NCI-H524 treated with DMSO at 0.1 percent for 48 hours (cell line): ENCODE measurements around the gene GALNT6.
A peak's percentile ranks its signal among the peaks of the same experiment; 100 is the strongest.

ENCODE experiments used
- DNase-seq: peaks from one replicate; lab custom pipeline; 2025; lab: John Stamatoyannopoulos, UW

GALNT6 gene

DNA sequence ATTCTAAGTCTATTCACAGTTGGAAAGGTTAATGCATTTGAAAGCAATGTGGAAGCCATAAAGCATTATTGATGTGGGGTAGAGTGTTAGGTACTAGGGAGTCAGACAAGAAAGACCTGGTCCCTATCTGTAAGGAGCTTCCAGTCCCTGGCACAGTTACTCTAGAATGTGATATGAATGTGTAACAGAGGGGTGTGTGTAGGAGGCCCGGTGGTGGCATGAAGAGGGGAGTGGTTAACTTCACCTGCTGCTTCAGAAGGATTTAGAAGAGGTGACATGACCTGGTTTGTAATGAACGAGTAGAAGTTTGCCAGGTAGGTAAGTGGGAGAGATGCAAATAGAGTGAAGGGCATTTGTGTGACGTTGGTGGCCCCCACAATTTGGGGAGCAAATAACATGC lies 15.1 kb upstream of the GALNT6 start:
- no peak for DNase-seq

DNA sequence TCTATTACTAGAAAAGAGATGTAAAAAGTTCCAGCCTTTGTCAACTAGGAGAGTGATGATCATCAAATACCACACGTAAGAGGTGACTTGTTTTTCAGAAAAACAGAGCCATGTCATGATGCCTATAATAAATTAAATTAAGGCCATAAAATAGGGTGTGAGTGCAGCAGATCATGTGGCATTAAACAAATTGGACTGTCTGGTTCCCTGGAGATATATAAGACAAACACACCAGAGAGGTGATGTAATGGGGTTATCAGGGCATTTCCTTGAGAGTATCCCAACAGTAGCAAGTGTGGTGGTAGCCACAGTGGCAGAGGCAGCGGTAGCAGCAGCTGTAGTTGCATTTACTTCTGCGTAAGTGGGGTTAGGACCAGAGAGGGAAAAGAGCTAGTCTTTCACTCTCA lies 14.6 kb upstream of the GALNT6 start:
- DNase-seq: no peak

- no peak for DNase-seq
Observed at GRCh38 chr12:51404627-51405026, 13.4 kb upstream of the GALNT6 start.

- no peak for DNase-seq
Observed at GRCh38 chr12:51403681-51404136, 12.5 kb upstream of the GALNT6 start.

DNA sequence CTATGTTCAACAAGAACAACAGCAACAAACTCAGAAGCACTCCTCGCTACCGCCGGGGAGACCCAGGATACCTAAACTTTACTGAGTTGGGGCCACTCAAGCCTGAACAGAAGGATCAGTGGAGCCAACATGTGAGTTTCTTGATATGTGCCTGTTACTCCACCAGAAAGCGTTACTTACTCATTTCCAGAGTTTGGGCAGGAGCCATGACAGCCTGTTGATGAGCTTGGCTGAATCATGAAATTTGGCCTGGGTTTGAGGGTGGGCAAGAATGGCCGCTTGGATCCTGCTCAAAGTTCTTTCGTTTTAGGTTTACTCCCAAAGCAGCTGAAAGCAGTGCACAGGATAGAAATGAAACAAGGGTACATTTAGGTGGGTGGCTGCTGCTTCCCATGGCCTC lies 12.0 kb upstream of the GALNT6 start:
- no peak for DNase-seq

GRCh38 chr12:51401900-51402299 lies 10.7 kb upstream of the GALNT6 start:
- no peak for DNase-seq

DNA sequence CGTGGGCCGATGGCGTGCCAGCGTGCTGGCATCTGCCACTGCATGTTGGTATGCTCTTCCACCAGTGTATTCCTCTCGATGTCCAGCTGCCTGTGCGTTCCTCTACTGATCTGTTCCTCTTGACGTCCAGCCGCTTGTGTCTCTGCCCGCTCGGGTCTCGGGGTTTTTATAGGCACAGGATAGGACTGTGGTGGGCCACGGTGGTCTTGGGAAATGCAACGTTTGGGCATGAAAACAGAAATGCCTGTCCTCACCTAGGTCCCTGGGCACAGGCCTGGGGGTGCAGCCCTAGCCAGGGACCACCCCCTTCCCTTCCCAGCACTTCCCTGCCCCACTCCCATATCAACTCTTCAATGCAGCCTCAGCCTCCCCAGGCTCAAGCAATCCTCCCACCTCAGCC lies 10.3 kb upstream of the GALNT6 start:
- no peak for DNase-seq

DNA sequence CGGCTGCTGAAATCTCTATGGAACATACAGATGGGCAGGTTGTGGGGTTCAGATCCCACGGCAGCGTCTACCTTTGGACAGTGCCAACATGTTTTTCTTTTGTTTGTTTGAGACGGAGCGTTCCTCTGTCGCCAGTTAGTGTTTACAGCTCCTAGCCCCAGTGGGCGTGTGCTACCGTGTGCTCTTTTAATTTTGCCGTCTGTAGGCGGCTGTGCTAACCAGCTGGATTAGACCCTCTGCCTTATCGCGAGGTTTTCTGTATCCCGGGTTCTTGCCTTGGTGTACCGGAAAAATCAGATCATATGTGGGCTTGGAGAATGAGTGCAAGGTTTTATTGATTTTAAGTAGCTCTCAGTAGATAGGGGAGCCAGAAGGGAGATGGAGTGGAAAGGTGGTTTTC lies 9.8 kb upstream of the GALNT6 start:
- no peak for DNase-seq

DNA sequence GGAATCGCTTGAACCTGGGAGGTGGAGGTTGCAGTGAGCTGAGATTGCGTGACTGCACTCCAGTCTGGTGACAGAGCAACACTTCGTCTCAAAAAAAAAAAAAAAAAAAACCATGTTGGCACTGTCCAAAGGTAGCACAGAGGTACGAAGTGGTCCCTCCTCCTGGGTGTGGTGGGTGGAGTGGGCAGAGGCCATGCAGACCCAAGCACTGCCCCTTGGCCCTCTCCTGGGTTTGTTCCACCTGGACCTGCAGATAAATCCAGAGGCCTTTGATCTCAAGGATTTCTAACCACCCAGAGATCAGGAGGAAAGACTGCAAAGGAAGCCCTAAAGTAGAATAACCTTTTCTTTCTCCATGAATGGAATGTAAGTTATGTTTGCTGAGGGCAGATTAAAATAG lies 8.7 kb upstream of the GALNT6 start:
- DNase-seq: no peak

DNA sequence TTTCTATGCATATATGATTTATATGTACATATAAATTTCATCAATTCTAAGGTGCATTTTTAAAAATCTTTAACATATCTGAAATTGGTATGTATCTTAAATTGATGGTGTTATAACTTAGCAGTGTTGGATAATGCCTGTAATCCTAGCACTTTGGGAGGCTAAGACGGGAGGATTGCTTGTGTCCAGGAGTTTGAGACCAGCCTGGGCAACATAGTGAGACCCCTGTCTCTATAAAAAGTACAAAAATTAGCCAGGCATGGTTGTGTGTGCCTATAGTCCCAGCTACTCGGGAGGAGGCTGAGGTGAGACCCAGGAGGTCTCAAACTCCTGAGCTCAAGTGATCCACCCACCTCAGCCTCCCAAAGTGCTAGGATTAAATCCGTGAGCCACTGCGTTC lies 6.5 kb upstream of the GALNT6 start:
- no peak for DNase-seq

DNA sequence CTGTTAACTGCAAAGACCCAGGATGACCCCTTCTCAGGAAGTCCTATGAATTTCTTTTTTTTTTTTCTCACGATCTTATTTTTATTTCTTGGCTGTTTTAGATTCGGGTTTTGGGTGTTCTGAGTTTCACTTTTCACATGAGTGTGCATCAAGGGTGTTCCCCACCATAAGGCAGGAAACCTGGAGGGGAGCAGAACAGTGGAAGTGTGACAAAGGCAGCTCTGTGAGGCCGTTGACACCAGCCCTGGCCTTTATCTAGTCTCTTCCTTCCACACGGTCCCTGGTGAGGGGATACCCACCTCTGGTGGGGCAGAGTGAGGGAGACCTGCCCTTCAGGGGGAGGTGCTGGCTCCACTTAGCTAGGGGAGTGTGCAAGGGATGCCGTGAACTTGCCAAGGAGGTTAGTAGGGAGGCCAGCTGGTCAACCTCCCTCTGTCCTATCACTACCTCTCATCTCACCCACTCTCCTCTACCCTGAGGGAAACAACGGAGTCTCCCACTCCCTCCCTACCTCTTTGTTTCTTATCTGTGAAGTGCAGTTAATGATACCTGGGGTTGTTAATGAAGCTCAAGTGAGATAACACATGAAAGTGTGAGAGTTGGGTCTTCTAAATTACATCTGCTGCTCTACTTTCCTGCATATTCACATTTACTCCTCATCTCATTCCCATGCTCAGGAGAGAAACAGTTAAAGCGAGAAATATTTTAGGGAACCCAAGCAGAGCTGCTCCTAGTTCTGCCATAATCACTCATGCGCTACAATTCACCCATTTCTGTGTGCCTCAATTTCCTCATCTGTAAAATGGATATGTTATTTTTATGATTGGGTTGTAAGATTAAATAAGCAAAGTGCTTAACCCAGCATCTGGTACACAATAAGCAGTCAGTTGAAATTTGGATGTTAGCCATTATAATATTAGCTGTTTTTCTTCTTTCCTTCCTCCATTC lies 4.4 kb upstream of the GALNT6 start:
- DNase-seq: no peak

- DNase-seq: no peak
Observed at GRCh38 chr12:51393676-51394545, 2.7 kb upstream of the GALNT6 start.

- no peak for DNase-seq
Observed at GRCh38 chr12:51392556-51393237, 1.5 kb upstream of the GALNT6 start.

DNA sequence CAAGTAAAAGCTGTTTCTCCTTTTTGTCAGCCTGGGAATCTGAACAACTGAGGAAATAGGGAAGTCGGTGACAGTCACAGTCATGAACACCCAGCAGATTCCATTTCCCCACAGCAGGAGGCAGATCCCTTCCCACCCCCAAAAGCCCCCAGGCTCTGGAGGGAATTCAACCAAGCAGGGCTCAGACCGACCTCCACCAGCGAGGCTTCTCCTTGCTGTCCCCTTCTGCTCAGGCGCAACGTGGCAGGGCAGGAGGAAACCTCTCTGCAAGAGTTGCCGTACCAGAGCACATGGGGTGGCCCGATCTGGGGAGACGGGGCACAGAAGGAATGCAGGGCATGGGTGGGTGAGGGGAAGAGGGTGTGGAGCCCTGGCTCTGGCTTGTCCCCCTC lies 319 bp downstream of the GALNT6 start:
- DNase-seq: no peak

DNA sequence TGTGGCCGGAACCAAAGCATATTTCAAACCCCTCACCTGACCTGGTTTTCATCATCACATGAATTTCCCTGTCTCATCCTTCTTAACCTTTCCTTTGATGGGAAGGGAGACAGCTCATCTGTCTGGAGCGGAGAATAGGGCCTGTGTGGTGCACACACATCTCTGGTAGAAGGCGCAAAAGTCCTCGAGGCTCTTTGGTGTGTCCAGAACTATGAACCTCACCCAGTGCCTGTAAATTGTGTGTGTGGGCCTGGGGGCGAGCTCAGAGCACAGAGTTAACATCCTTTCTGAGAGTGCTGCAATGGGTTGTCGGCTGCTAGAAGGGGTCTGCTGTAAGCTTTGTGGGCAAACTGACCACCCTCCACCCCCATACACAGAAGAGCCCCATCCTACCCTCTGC lies 749 bp downstream of the GALNT6 start:
- no peak for DNase-seq

GRCh38 chr12:51389302-51389999 lies 1.8 kb downstream of the GALNT6 start:
- DNase-seq: no peak

DNA sequence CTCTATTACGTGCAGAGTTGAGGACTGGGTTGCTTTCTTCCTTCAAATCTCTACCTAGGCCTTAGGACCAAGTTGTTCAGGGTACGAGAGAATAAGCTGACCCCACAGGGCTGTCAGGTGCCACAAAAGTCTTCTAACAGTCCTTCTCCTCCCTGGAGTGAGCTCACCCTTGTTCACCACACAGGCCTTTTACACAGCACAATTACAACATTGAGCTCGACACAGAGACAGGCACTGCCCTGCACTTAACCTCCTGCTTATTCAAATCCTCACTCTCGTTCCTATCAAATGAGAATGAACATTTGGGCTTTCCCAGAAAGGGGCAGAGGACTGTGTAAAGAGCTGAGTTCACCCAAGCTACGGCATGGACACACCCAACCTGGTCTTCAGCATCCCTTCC lies 2.4 kb downstream of the GALNT6 start:
- no peak for DNase-seq

- DNase-seq: no peak
Observed at GRCh38 chr12:51388069-51388799, 3.0 kb downstream of the GALNT6 start.

DNA sequence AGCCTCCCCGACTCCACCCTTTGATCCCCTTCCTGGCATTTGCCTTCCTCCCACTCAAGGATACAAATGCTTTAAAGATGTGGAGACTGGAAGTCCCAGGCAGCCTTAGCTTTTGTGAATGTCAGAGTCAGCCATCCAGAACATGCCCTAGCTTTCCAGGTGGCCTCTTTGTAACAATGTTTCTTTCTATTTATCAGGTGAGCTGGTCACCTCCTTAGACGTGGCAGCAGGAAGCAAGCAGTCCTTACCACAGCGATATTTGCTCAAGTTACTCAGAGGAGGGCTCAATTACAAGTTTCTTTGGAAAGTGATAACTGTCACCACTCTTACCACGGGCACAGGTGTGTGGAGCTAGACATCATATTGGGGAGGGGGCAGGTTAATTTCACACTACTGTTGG lies 4.9 kb downstream of the GALNT6 start:
- DNase-seq: no peak

- peak; percentile 8 for DNase-seq
Observed at GRCh38 chr12:51383269-51383905, 7.8 kb downstream of the GALNT6 start.

- DNase-seq: no peak
Observed at GRCh38 chr12:51382173-51382572, 9.0 kb downstream of the GALNT6 start.
